Loucy (cell line): ENCODE data around the gene COA8.

Source experiments
- CTCF ChIP-seq: fragments of 200-600 bp; sonication (generic); conservative IDR thresholded peaks from 2 replicates; pipeline ENCODE4 v1.5.1; 2014; ENCODE audit warnings: mild to moderate bottlenecking, antibody characterized with exemption, low read length
- EZH2phosphoT487 ChIP-seq: fragments of 200-600 bp; IDR thresholded peaks from 2 replicates; pipeline ENCODE4 v1.6.1; 2018; ENCODE audit warnings: antibody characterized with exemption, mild to moderate bottlenecking, moderate library complexity, borderline replicate concordance

- no peak for TF ChIP-seq CTCF
- no peak for TF ChIP-seq EZH2phosphoT487
Observed at GRCh38 chr14:103545219-103545914, 17.4 kb upstream of the COA8 start.
